ENCODE measurements around the gene COL1A2. TPM values are rescaled to one million over a fixed set of nuclear protein-coding genes. Genes with fewer than 3 reads are reported as not detected.

Gene COL1A2
- polyA plus RNA-seq, 1 experiment: 4,815 TPM

GRCh38 chr7:94362276-94362675 is 32.4 kb upstream of the COL1A2 start:
- H3K27me3 ChIP-seq (ENCODE audit: control insufficient read depth, insufficient read depth, low read length): no peaks in the 10 kb centered on the region
- TF ChIP-seq CTCF (IDR thresholded peaks at IDR 0.05; ENCODE audit: low read depth, low read length): no peak
- no peak for DNase-seq (ENCODE audit: low read depth, low spot score)
- ChIA-PET POLR2A (no interaction called here), CTCF (no interaction called here)
- H3K4me3 ChIP-seq (ENCODE audit: low read depth, low read length): no peak overlapping the region
- no peak overlapping the region for H3K27ac ChIP-seq (ENCODE audit: low read depth, low read length)
- H3K9me3 ChIP-seq (ENCODE audit: control insufficient read depth, insufficient read depth, low read length): no peaks in the 10 kb centered on the region

GRCh38 chr7:94364816-94365215 is 29.9 kb upstream of the COL1A2 start:
- TF ChIP-seq CTCF (IDR thresholded peaks at IDR 0.05; ENCODE audit: low read depth, low read length): no peak
- POLR2A ChIA-PET: no interaction called here
- Histone ChIP-seq H3K27me3 (ENCODE audit: control insufficient read depth, insufficient read depth, low read length) (no peaks in the 10 kb centered on the region), H3K4me3 (ENCODE audit: low read depth, low read length) (no peak overlapping the region), H3K27ac (ENCODE audit: low read depth, low read length) (no peak overlapping the region), H3K9me3 (ENCODE audit: control insufficient read depth, insufficient read depth, low read length) (no peaks in the 10 kb centered on the region)
- DNase-seq (ENCODE audit: low read depth, low spot score): no peak
- CTCF ChIA-PET: interaction anchor here (1.2 kb wide), 1 partner anchor 71 kb away, joined by 3 read pairs; no protein-coding TSS in a partner anchor

GRCh38 chr7:94366163-94366562 is 28.5 kb upstream of the COL1A2 start:
- H3K4me3 ChIP-seq (ENCODE audit: low read depth, low read length): no peak overlapping the region
- no peaks in the 10 kb centered on the region for H3K27me3 ChIP-seq (ENCODE audit: control insufficient read depth, insufficient read depth, low read length)
- no peak for TF ChIP-seq CTCF (IDR thresholded peaks at IDR 0.05; ENCODE audit: low read depth, low read length)
- H3K9me3 ChIP-seq (ENCODE audit: control insufficient read depth, insufficient read depth, low read length): no peaks in the 10 kb centered on the region
- H3K27ac ChIP-seq (ENCODE audit: low read depth, low read length): no peak overlapping the region
- CTCF ChIA-PET: interaction anchor here (0.6 to 1.1 kb wide), 2 partner anchors 29 to 77 kb away, joined by 3 read pairs; partner anchors contain the start of gene COL1A2
- no peak for DNase-seq (ENCODE audit: low read depth, low spot score)
- POLR2A ChIA-PET: interaction anchor here (2.4 kb wide), 1 partner anchor 69 kb away, joined by 7 read pairs; no protein-coding TSS in a partner anchor

GRCh38 chr7:94366832-94367231 is 27.9 kb upstream of the COL1A2 start:
- no peak for TF ChIP-seq CTCF (IDR thresholded peaks at IDR 0.05; ENCODE audit: low read depth, low read length)
- peak overlapping the region; percentile 22 for H3K27ac ChIP-seq (ENCODE audit: low read depth, low read length)
- H3K4me3 ChIP-seq (ENCODE audit: low read depth, low read length): no peak overlapping the region
- POLR2A ChIA-PET: interaction anchor here (2.4 to 2.7 kb wide), 2 partner anchors 69 to 71 kb away, joined by 7 to 10 read pairs; no protein-coding TSS in a partner anchor
- H3K27me3 ChIP-seq (ENCODE audit: control insufficient read depth, insufficient read depth, low read length): no peaks in the 10 kb centered on the region
- DNase-seq (ENCODE audit: low read depth, low spot score): no peak
- CTCF ChIA-PET: interaction anchor here (1.1 kb wide), 2 partner anchors 28 to 78 kb away, joined by 3 to 6 read pairs; partner anchors contain the start of gene COL1A2
- no peaks in the 10 kb centered on the region for H3K9me3 ChIP-seq (ENCODE audit: control insufficient read depth, insufficient read depth, low read length)

GRCh38 chr7:94367949-94368348 is 26.7 kb upstream of the COL1A2 start:
- no peak for DNase-seq (ENCODE audit: low read depth, low spot score)
- Histone ChIP-seq H3K9me3 (ENCODE audit: control insufficient read depth, insufficient read depth, low read length) (no peaks in the 10 kb centered on the region), H3K4me3 (ENCODE audit: low read depth, low read length) (no peak overlapping the region), H3K27ac (ENCODE audit: low read depth, low read length) (peak overlapping the region; percentile 87), H3K27me3 (ENCODE audit: control insufficient read depth, insufficient read depth, low read length) (no peaks in the 10 kb centered on the region)
- TF ChIP-seq CTCF (IDR thresholded peaks at IDR 0.05; ENCODE audit: low read depth, low read length): no peak
- ChIA-PET CTCF (interaction anchor here (0.6 to 3.2 kb wide), 10 partner anchors 10 to 81 kb away, joined by 3 to 13 read pairs (median 6); partner anchors contain the start of gene COL1A2), POLR2A (interaction anchor here (0.8 to 2.7 kb wide), 13 partner anchors 8 to 72 kb away, joined by 3 to 59 read pairs (median 5); partner anchors contain the start of gene COL1A2)

All from AG04450 (cell line).